CD4-positive, alpha-beta T cell (primary cell): ENCODE measurements around the gene MFAP1. TPM values are rescaled to one million over a fixed set of nuclear protein-coding genes. Genes with fewer than 3 reads are reported as not detected.

ENCODE experiments used
- ATAC-seq: fragments of 200-7000 bp; cut with Tn5 transposase; one replicate; pipeline ENCODE4 v1.10.0; 2022; ENCODE audit warnings: mild to moderate bottlenecking; ENCODE audit not compliant: poor library complexity
- CTCF ChIA-PET: fragments of 350-600 bp; sonication (Branson Sonifier 250); formaldehyde crosslinking; loops from one replicate; lab custom pipeline; 2021; ENCODE audit warnings: antibody characterized with exemption, inconsistent platforms; lab: Charles Lee
- POLR2A ChIA-PET: fragments of 350-600 bp; sonication (Branson Sonifier 250); formaldehyde crosslinking; loops from one replicate; lab custom pipeline; 2021; ENCODE audit warnings: antibody characterized with exemption, inconsistent platforms; lab: Charles Lee
- DNase-seq, 14 experiments: peaks; one replicate each; pipeline ENCODE4 v3.0.0-alpha.2; 2013 to 2020; ENCODE audit warnings: mixed read lengths in 2 of 14
- H3K27ac ChIP-seq, 2 donors: one replicate each; pipeline versions ENCODE4 v1.5.1 to v1.7.0; 2013; ENCODE audit warnings: low read length in 2 of 2, low read depth in 1 of 2, mild to moderate bottlenecking in 1 of 2
- H3K27me3 ChIP-seq, 2 experiments: 1 replicate in 1 of 2; 2 replicates in 1 of 2; pipeline versions ENCODE4 v1.6.1 to v1.7.0; 2013; ENCODE audit warnings: low read length in 2 of 2, control low read depth in 1 of 2, mild to moderate bottlenecking in 1 of 2, moderate library complexity in 1 of 2; ENCODE audit not compliant: insufficient read depth in 2 of 2, control insufficient read depth in 1 of 2
- H3K36me3 ChIP-seq: one replicate; pipeline ENCODE4 v1.6.1; 2013; ENCODE audit warnings: low read length, control low read depth; ENCODE audit not compliant: insufficient read depth
- H3K4me1 ChIP-seq: one replicate; pipeline ENCODE4 v1.6.1; 2013; ENCODE audit warnings: low read length, control low read depth; ENCODE audit not compliant: insufficient read depth
- H3K4me3 ChIP-seq: one replicate; pipeline ENCODE4 v1.5.1; 2013; ENCODE audit warnings: mild to moderate bottlenecking, low read length, moderate library complexity
- H3K9me3 ChIP-seq, 2 experiments: 1 replicate in 1 of 2; 2 replicates in 1 of 2; pipeline versions ENCODE4 v1.6.1 to v1.7.0; 2013; ENCODE audit warnings: low read length in 2 of 2, mild to moderate bottlenecking in 2 of 2, control low read depth in 1 of 2, moderate library complexity in 1 of 2; ENCODE audit not compliant: control insufficient read depth in 1 of 2, insufficient read depth in 1 of 2
- H3K27ac Mint-ChIP-seq: one replicate; pipeline ENCODE4 v1.8.0; 2020; ENCODE audit warnings: mixed read lengths
- H3K27me3 Mint-ChIP-seq: one replicate; pipeline ENCODE4 v1.8.0; 2021; ENCODE audit warnings: mixed read lengths
- H3K36me3 Mint-ChIP-seq: one replicate; pipeline ENCODE4 v1.8.0; 2021; ENCODE audit warnings: low read depth, mixed read lengths
- H3K4me1 Mint-ChIP-seq: one replicate; pipeline ENCODE4 v1.8.0; 2021; ENCODE audit warnings: low read depth, mixed read lengths
- H3K4me3 Mint-ChIP-seq: one replicate; pipeline ENCODE4 v1.8.0; 2020; ENCODE audit warnings: mild to moderate bottlenecking, mixed read lengths
- H3K9me3 Mint-ChIP-seq: one replicate; pipeline ENCODE4 v1.8.0; 2020; ENCODE audit warnings: mixed read lengths
- CTCF ChIP-seq: fragments of 200-600 bp; IDR thresholded peaks from one replicate; pipeline ENCODE4 v1.8.0; 2022; ENCODE audit warnings: antibody characterized with exemption, mild to moderate bottlenecking
- intact Hi-C, 2 experiments: fragments of 100-400 bp; cut with DNase I in 1 of 2; cut with micrococcal nuclease in 1 of 2; formaldehyde crosslinking; loops; one replicate each; pipeline versions ENCODE4 v1.15.1 to v1.9.0; 2023 to 2025; cut with DNase I, micrococcal nuclease
- total RNA-seq, 174 experiments: library from RNA in 2 of 174; stranded (reverse) in 2 of 174; gene quantifications; one replicate each; pipeline ENCODE4 v1.2.3 and lab custom pipeline; 2021 to 2026

Gene MFAP1
- total RNA-seq, 2 experiments from 2014 or later: 9.4 to 10.6 TPM

GRCh38 chr15:43799945-43800285 is 24.6 kb downstream of the MFAP1 start, which contains the start of gene SERINC4:
TSS of gene SERINC4 (minus strand) at chr15:43800220. CDS start at chr15:43799986, 234 bp downstream.
- ATAC-seq: no peak
- intact Hi-C loops: loop anchor here (1.0 to 10.0 kb wide), 5 partner anchors 8 to 285 kb away; partner anchors contain the start of genes ELL3 (in 1 of the 2), MAP1A (in 1 of the 2), MFAP1 (in 1 of the 2) and SERF2 (in 1 of the 2)
- Mint-ChIP-seq H3K36me3 (peaks cover 82% of the 10 kb centered on the region), H3K4me3 (peak within 1 kb of the TSS; percentile 94), H3K9me3 (no peaks in the 10 kb centered on the region), H3K4me1 (peaks cover 65% of the 10 kb centered on the region), H3K27ac (peak within 1 kb of the TSS; percentile 90), H3K27me3 (no peaks in the 10 kb centered on the region)
- Histone ChIP-seq H3K27me3 (no peaks in the 10 kb centered on the region), H3K9me3 (no peaks in the 10 kb centered on the region), H3K27ac (peak within 1 kb of the TSS; percentile 79 to 92), H3K36me3 (peaks cover 51% of the 10 kb centered on the region), H3K4me3 (peak within 1 kb of the TSS; percentile 82), H3K4me1 (peaks cover 34% of the 10 kb centered on the region)
- CTCF ChIA-PET: interaction anchor here (0.9 to 1.5 kb wide), 2 partner anchors 10 to 23 kb away, joined by 5 read pairs; partner anchors contain the start of gene ELL3
- TF ChIP-seq CTCF: no peak
- POLR2A ChIA-PET: interaction anchor here (0.8 to 6.8 kb wide), 13 partner anchors 9 to 929 kb away, joined by 3 to 74 read pairs (median 5); partner anchors contain the start of genes ELL3, GOLM2, MFAP1 and PDIA3
- DNase-seq: no peak

- peak overlapping the region; percentile 51 for H3K4me3 Mint-ChIP-seq
These were observed 25.1 kb downstream of the MFAP1 start for GRCh38 chr15:43799209-43799944.

More at GRCh38 chr15:43799209-43799944, 25.1 kb downstream of the MFAP1 start:
- no peak for DNase-seq
- H3K9me3 Mint-ChIP-seq: no peaks in the 10 kb centered on the region
- Histone ChIP-seq H3K27ac (peak overlapping the region; percentile 79 to 92), H3K27me3 (no peaks in the 10 kb centered on the region), H3K4me1 (peaks cover 39% of the 10 kb centered on the region), H3K36me3 (peaks cover 51% of the 10 kb centered on the region), H3K4me3 (no peak overlapping the region), H3K9me3 (no peaks in the 10 kb centered on the region)
- no peak for ATAC-seq
- H3K4me1 Mint-ChIP-seq: peaks cover 70% of the 10 kb centered on the region
- peaks cover 82% of the 10 kb centered on the region for H3K36me3 Mint-ChIP-seq
- intact Hi-C loops: loop anchor here in 1 of 2 experiments (10.0 kb wide), 1 partner anchor 285 kb away; the partner anchor contains the start of gene MAP1A
- ChIA-PET POLR2A (interaction anchor here (1.5 to 6.8 kb wide), 5 partner anchors 9 to 50 kb away, joined by 8 to 74 read pairs (median 39); partner anchors contain the start of genes ELL3, MFAP1, SERF2 and WDR76), CTCF (no interaction called here)
- H3K27ac Mint-ChIP-seq: peak overlapping the region; percentile 90
- H3K27me3 Mint-ChIP-seq: no peaks in the 10 kb centered on the region
- no peak for TF ChIP-seq CTCF
